Endothelial cell of umbilical vein (primary cell): ENCODE measurements around the gene PRPF31. TPM values are rescaled to one million over a fixed set of nuclear protein-coding genes. Genes with fewer than 3 reads are reported as not detected.

Source experiments
- BruUV-seq: library from RNA; stranded (reverse); fragments of 400-500 nt; replicated peaks from 2 replicates; lab custom pipeline; 2021; lab: Mats Ljungman, UMichigan
- CTCF ChIA-PET: fragments of 300-600, 350-600 bp; sonication (Branson Sonifier 250); formaldehyde crosslinking; loops from one replicate; lab custom pipeline; 2021; ENCODE audit warnings: antibody characterized with exemption, inconsistent platforms; lab: Charles Lee
- POLR2A ChIA-PET: fragments of 300-600, 350-600 bp; sonication (Branson Sonifier 250); formaldehyde crosslinking; loops from one replicate; lab custom pipeline; 2021; ENCODE audit warnings: antibody characterized with exemption, inconsistent platforms; lab: Charles Lee
- DNase-seq: peaks from one replicate; pipeline ENCODE4 v3.0.0-alpha.2; 2011; ENCODE audit warnings: low read depth, low spot score
- FAIRE-seq: peaks from 2 replicates; lab custom pipeline; 2011; peaks lifted over from hg19 to GRCh38; lab: Jason Lieb, UNC
- H2AFZ ChIP-seq: 2 replicates; pipeline ENCODE4 v1.6.0; 2012; ENCODE audit warnings: low read depth, low read length, control low read depth, inconsistent platforms
- H3K27ac ChIP-seq: 2 replicates; pipeline ENCODE4 v1.5.1; 2011; ENCODE audit warnings: low read depth, mild to moderate bottlenecking, control low read depth, low read length, moderate library complexity; ENCODE audit not compliant: insufficient read depth
- H3K27me3 ChIP-seq, 2 experiments: 2 replicates each; pipeline versions ENCODE4 v1.6.0 to v1.6.1; 2011; ENCODE audit warnings: low read length in 2 of 2, mixed read lengths in 1 of 2; ENCODE audit not compliant: control insufficient read depth in 2 of 2, insufficient read depth in 2 of 2
- H3K36me3 ChIP-seq, 2 experiments: 2 replicates in 1 of 2; 3 replicates in 1 of 2; pipeline ENCODE4 v1.5.1; 2011; ENCODE audit warnings: low read length in 2 of 2, mild to moderate bottlenecking in 1 of 2, moderate library complexity in 1 of 2; ENCODE audit not compliant: control insufficient read depth in 2 of 2, insufficient read depth in 2 of 2; ENCODE audit errors: extremely low read depth in 1 of 2
- H3K4me1 ChIP-seq: 3 replicates; pipeline ENCODE4 v1.5.1; 2011; ENCODE audit warnings: mild to moderate bottlenecking, low read length; ENCODE audit not compliant: control insufficient read depth, insufficient read depth; ENCODE audit errors: extremely low read depth
- H3K4me2 ChIP-seq: 2 replicates; pipeline ENCODE4 v1.6.1; 2011; ENCODE audit warnings: low read length, control low read depth, mixed read lengths; ENCODE audit not compliant: insufficient read depth
- H3K4me3 ChIP-seq, 3 experiments: fragments of 200-600 bp in 1 of 3; sonication (generic), shearing (Covaris generic) in 1 of 3; replicated peaks in 1 of 3; 2 replicates each; pipeline ENCODE4 v1.5.1; 2011 to 2016; ENCODE audit warnings: control low read depth in 3 of 3, low read length in 3 of 3, mild to moderate bottlenecking in 2 of 3, inconsistent platforms in 1 of 3, low read depth in 1 of 3, moderate library complexity in 1 of 3; ENCODE audit not compliant: insufficient read depth in 1 of 3
- H3K79me2 ChIP-seq: 2 replicates; pipeline ENCODE4 v1.6.0; 2012; ENCODE audit warnings: low read length, inconsistent platforms; ENCODE audit not compliant: control insufficient read depth, insufficient read depth
- H3K9ac ChIP-seq: replicated peaks from 2 replicates; pipeline ENCODE3; 2011; ENCODE audit warnings: low read length, control low read depth; ENCODE audit not compliant: insufficient read depth; ENCODE audit errors: extremely low read depth
- H3K9me1 ChIP-seq: replicated peaks from 3 replicates; pipeline ENCODE4 v1.6.0; 2011; ENCODE audit warnings: mild to moderate bottlenecking, low read length; ENCODE audit not compliant: control insufficient read depth, insufficient read depth; ENCODE audit errors: extremely low read depth
- H3K9me3 ChIP-seq: replicated peaks from 2 replicates; pipeline ENCODE4 v1.5.1; 2012; ENCODE audit warnings: low read length, inconsistent platforms; ENCODE audit not compliant: control insufficient read depth, insufficient read depth
- H4K20me1 ChIP-seq: replicated peaks from 2 replicates; pipeline ENCODE3; 2011; ENCODE audit warnings: mild to moderate bottlenecking, low read length; ENCODE audit not compliant: control insufficient read depth, insufficient read depth; ENCODE audit errors: extremely low read depth
- EZH2 ChIP-seq: IDR thresholded peaks from 2 replicates; pipeline ENCODE4 v1.6.1; 2012; ENCODE audit warnings: borderline replicate concordance, low read depth, mild to moderate bottlenecking, moderate library complexity, low read length, inconsistent platforms; ENCODE audit not compliant: severe bottlenecking
- FOS ChIP-seq: IDR thresholded peaks from 2 replicates; pipeline ENCODE4 v1.6.1; 2011; ENCODE audit warnings: mild to moderate bottlenecking, low read length, moderate library complexity, borderline replicate concordance; ENCODE audit not compliant: insufficient read depth
- GATA2 ChIP-seq: IDR thresholded peaks from 2 replicates; pipeline ENCODE4 v1.7.0; 2011; ENCODE audit warnings: low read depth, mild to moderate bottlenecking, moderate library complexity, mixed read lengths, low read length; ENCODE audit not compliant: insufficient read length, insufficient read depth
- JUN ChIP-seq: IDR thresholded peaks from 2 replicates; pipeline ENCODE4 v1.6.1; 2011; ENCODE audit warnings: borderline replicate concordance, low read depth; ENCODE audit not compliant: insufficient read length, insufficient read depth
- MYC ChIP-seq: IDR thresholded peaks from one replicate; pipeline ENCODE4 v1.6.1; 2011; ENCODE audit warnings: mild to moderate bottlenecking, low read depth, low read length
- POLR2A ChIP-seq: IDR thresholded peaks from 2 replicates; pipeline ENCODE4 v1.6.1; 2012; ENCODE audit warnings: low read depth, mild to moderate bottlenecking, control low read depth, low read length
- POLR2AphosphoS5 ChIP-seq: IDR thresholded peaks from 2 replicates; pipeline ENCODE4 v1.6.1; 2012; ENCODE audit warnings: low read depth, mild to moderate bottlenecking, control low read depth, low read length, moderate library complexity; ENCODE audit not compliant: insufficient read depth
- dilution Hi-C: fragments of 300-500 bp; cut with MboI; formaldehyde crosslinking; loops from one replicate; pipeline ENCODE4 v1.15.0; 2019; ENCODE audit warnings: low sequenced_read_pairs; ENCODE audit not compliant: extremely low pct_ligation_motif_present
- intact Hi-C: fragments of 100-400 bp; cut with micrococcal nuclease; formaldehyde crosslinking; loops from one replicate; pipeline ENCODE4 v1.10.0; 2022
- polyA plus RNA-seq, 4 experiments: library from polyadenylated mRNA; depleted of rRNA in 3 of 4; stranded (reverse) in 3 of 4; unstranded in 1 of 4; fragments of >200 nt; gene quantifications; 2 replicates each; pipeline versions ENCODE4 v1.2.1 to v1.2.3, GENCODE V29; 2011 to 2012; ENCODE audit warnings: missing spikeins in 1 of 4
- total RNA-seq: library from RNA; stranded (reverse); gene quantifications from 2 replicates; pipeline ENCODE4 v1.2.3, GENCODE V29; 2021
- TF ChIP-seq, protein P1 (sequence below): IDR thresholded peaks from 2 replicates; pipeline ENCODE4 v1.6.1; 2011; ENCODE audit not compliant: insufficient read depth, insufficient read length
- TF ChIP-seq, protein P2 (sequence below), 2 donors: IDR thresholded peaks; 1 replicate in 1 of 2; 2 replicates in 1 of 2; pipeline ENCODE4 v1.5.1; 2011; ENCODE audit warnings: low read length in 2 of 2, mild to moderate bottlenecking in 2 of 2, moderate library complexity in 2 of 2, control low read depth in 1 of 2, inconsistent platforms in 1 of 2, low read depth in 1 of 2; ENCODE audit not compliant: insufficient read depth in 1 of 2; ENCODE audit errors: extremely low read depth in 1 of 2

PRPF31 gene
- total and polyA plus RNA-seq, 2 donors (not counting 3 experiments of a cell fraction or from before 2014, with no cell fraction given) = 76.2 to 101 TPM

DNA sequence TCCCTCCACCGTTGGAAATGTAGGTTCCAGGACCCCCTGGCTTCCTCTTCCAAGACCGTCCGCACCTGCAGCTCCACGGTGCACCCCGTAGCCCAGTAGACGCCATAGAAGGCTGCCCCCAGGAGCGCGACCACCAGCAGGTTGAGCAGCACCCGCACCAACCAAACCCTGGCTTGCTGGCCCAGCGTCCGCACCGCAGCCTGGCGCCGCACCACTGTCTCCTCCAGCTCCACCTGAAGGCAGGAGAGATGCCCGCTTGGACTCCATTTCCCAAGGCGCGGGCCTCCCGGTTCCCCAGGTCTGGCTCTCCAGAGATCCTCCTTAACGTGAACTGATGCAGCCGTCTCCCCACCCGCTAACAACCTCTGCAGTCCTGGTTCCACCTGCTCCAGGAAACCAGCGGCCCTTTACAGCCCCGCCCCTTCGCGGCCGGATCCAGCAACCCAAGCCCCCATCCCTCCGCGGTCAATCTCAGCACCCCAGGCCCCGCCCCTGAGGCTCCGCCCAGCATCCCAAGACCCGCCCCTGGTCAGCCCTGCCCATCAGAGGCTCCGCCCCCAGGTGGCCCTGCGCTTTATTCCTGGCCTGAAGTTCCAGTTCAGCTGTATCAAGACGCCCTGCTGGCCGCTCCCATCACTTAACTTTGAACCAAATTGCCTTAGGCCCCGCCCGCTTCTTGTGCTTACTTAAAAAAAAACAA is 49.0 kb downstream of the PRPF31 start:
- Histone ChIP-seq H2AFZ (peak overlapping the region; percentile 51), H3K79me2 (no peaks in the 10 kb centered on the region), H3K4me3 (peak overlapping the region in 1 of 3 experiments; percentile 22), H4K20me1 (no peaks in the 10 kb centered on the region), H3K4me1 (peaks cover 8% of the 10 kb centered on the region), H3K9ac (no peak overlapping the region), H3K27me3 (peaks cover 0 to 8% of the 10 kb centered on the region in 2 experiments), H3K27ac (no peak overlapping the region), H3K9me3 (no peaks in the 10 kb centered on the region), H3K4me2 (peak overlapping the region; percentile 50), H3K36me3 (no peaks in the 10 kb centered on the region), H3K9me1 (no peaks in the 10 kb centered on the region)
- CTCF ChIA-PET = interaction anchor here (1.3 kb wide), 1 partner anchor 25 kb away, joined by 3 read pairs; the partner anchor contains the start of gene MBOAT7
- dilution Hi-C loops = no loop called here
- POLR2A ChIA-PET = interaction anchor here (0.5 kb wide), 1 partner anchor 14 kb away, joined by 3 read pairs; no protein-coding TSS in a partner anchor
- FAIRE-seq = peak; percentile 83
- no TSS peak for BruUV-seq
- DNase-seq = peak; percentile 84
- intact Hi-C loops = loop anchor here (1.0 to 5.0 kb wide), 3 partner anchors 26 to 293 kb away; partner anchors contain the start of gene RPS9
- TF ChIP-seq, protein P1, sequence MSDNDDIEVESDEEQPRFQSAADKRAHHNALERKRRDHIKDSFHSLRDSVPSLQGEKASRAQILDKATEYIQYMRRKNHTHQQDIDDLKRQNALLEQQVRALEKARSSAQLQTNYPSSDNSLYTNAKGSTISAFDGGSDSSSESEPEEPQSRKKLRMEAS = no peak
- TF ChIP-seq FOS (no peak), MYC (no peak), GATA2 (no peak), EZH2 (no peak), POLR2AphosphoS5 (no peak), POLR2A (no peak), JUN (no peak)
- TF ChIP-seq, protein P2, sequence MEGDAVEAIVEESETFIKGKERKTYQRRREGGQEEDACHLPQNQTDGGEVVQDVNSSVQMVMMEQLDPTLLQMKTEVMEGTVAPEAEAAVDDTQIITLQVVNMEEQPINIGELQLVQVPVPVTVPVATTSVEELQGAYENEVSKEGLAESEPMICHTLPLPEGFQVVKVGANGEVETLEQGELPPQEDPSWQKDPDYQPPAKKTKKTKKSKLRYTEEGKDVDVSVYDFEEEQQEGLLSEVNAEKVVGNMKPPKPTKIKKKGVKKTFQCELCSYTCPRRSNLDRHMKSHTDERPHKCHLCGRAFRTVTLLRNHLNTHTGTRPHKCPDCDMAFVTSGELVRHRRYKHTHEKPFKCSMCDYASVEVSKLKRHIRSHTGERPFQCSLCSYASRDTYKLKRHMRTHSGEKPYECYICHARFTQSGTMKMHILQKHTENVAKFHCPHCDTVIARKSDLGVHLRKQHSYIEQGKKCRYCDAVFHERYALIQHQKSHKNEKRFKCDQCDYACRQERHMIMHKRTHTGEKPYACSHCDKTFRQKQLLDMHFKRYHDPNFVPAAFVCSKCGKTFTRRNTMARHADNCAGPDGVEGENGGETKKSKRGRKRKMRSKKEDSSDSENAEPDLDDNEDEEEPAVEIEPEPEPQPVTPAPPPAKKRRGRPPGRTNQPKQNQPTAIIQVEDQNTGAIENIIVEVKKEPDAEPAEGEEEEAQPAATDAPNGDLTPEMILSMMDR (IDR thresholded peaks at IDR 0.05; ENCODE audit: extremely low read depth in 1 of 2, insufficient read depth in 1 of 2, low read depth in 1 of 2, low read length in 2 of 2) = no peak
